Endothelial cell of umbilical vein (primary cell): ENCODE data around the gene GTF3C5. TPM values are rescaled to one million over a fixed set of nuclear protein-coding genes. Genes with fewer than 3 reads are reported as not detected.

Experiments
- BruUV-seq: library from RNA; stranded (reverse); fragments of 400-500 nt; replicated peaks from 2 replicates; lab custom pipeline; 2021; lab: Mats Ljungman, UMichigan
- CTCF ChIA-PET: fragments of 300-600, 350-600 bp; sonication (Branson Sonifier 250); formaldehyde crosslinking; loops from one replicate; lab custom pipeline; 2021; ENCODE audit warnings: antibody characterized with exemption, inconsistent platforms; lab: Charles Lee
- POLR2A ChIA-PET: fragments of 300-600, 350-600 bp; sonication (Branson Sonifier 250); formaldehyde crosslinking; loops from one replicate; lab custom pipeline; 2021; ENCODE audit warnings: antibody characterized with exemption, inconsistent platforms; lab: Charles Lee
- DNase-seq: peaks from one replicate; pipeline ENCODE4 v3.0.0-alpha.2; 2011; ENCODE audit warnings: low read depth, low spot score
- FAIRE-seq: peaks from 2 replicates; lab custom pipeline; 2011; peaks lifted over from hg19 to GRCh38; lab: Jason Lieb, UNC
- H2AFZ ChIP-seq: 2 replicates; pipeline ENCODE4 v1.6.0; 2012; ENCODE audit warnings: low read depth, low read length, control low read depth, inconsistent platforms
- H3K27ac ChIP-seq: 2 replicates; pipeline ENCODE4 v1.5.1; 2011; ENCODE audit warnings: low read depth, mild to moderate bottlenecking, control low read depth, low read length, moderate library complexity; ENCODE audit not compliant: insufficient read depth
- H3K27me3 ChIP-seq, 2 experiments: 2 replicates each; pipeline versions ENCODE4 v1.6.0 to v1.6.1; 2011; ENCODE audit warnings: low read length in 2 of 2, mixed read lengths in 1 of 2; ENCODE audit not compliant: control insufficient read depth in 2 of 2, insufficient read depth in 2 of 2
- H3K36me3 ChIP-seq, 2 experiments: 2 replicates in 1 of 2; 3 replicates in 1 of 2; pipeline ENCODE4 v1.5.1; 2011; ENCODE audit warnings: low read length in 2 of 2, mild to moderate bottlenecking in 1 of 2, moderate library complexity in 1 of 2; ENCODE audit not compliant: control insufficient read depth in 2 of 2, insufficient read depth in 2 of 2; ENCODE audit errors: extremely low read depth in 1 of 2
- H3K4me1 ChIP-seq: 3 replicates; pipeline ENCODE4 v1.5.1; 2011; ENCODE audit warnings: mild to moderate bottlenecking, low read length; ENCODE audit not compliant: control insufficient read depth, insufficient read depth; ENCODE audit errors: extremely low read depth
- H3K4me2 ChIP-seq: 2 replicates; pipeline ENCODE4 v1.6.1; 2011; ENCODE audit warnings: low read length, control low read depth, mixed read lengths; ENCODE audit not compliant: insufficient read depth
- H3K4me3 ChIP-seq, 3 experiments: fragments of 200-600 bp in 1 of 3; sonication (generic), shearing (Covaris generic) in 1 of 3; replicated peaks in 1 of 3; 2 replicates each; pipeline ENCODE4 v1.5.1; 2011 to 2016; ENCODE audit warnings: control low read depth in 3 of 3, low read length in 3 of 3, mild to moderate bottlenecking in 2 of 3, inconsistent platforms in 1 of 3, low read depth in 1 of 3, moderate library complexity in 1 of 3; ENCODE audit not compliant: insufficient read depth in 1 of 3
- H3K79me2 ChIP-seq: 2 replicates; pipeline ENCODE4 v1.6.0; 2012; ENCODE audit warnings: low read length, inconsistent platforms; ENCODE audit not compliant: control insufficient read depth, insufficient read depth
- H3K9ac ChIP-seq: replicated peaks from 2 replicates; pipeline ENCODE3; 2011; ENCODE audit warnings: low read length, control low read depth; ENCODE audit not compliant: insufficient read depth; ENCODE audit errors: extremely low read depth
- H3K9me1 ChIP-seq: replicated peaks from 3 replicates; pipeline ENCODE4 v1.6.0; 2011; ENCODE audit warnings: mild to moderate bottlenecking, low read length; ENCODE audit not compliant: control insufficient read depth, insufficient read depth; ENCODE audit errors: extremely low read depth
- H3K9me3 ChIP-seq: replicated peaks from 2 replicates; pipeline ENCODE4 v1.5.1; 2012; ENCODE audit warnings: low read length, inconsistent platforms; ENCODE audit not compliant: control insufficient read depth, insufficient read depth
- H4K20me1 ChIP-seq: replicated peaks from 2 replicates; pipeline ENCODE3; 2011; ENCODE audit warnings: mild to moderate bottlenecking, low read length; ENCODE audit not compliant: control insufficient read depth, insufficient read depth; ENCODE audit errors: extremely low read depth
- EZH2 ChIP-seq: IDR thresholded peaks from 2 replicates; pipeline ENCODE4 v1.6.1; 2012; ENCODE audit warnings: borderline replicate concordance, low read depth, mild to moderate bottlenecking, moderate library complexity, low read length, inconsistent platforms; ENCODE audit not compliant: severe bottlenecking
- FOS ChIP-seq: IDR thresholded peaks from 2 replicates; pipeline ENCODE4 v1.6.1; 2011; ENCODE audit warnings: mild to moderate bottlenecking, low read length, moderate library complexity, borderline replicate concordance; ENCODE audit not compliant: insufficient read depth
- GATA2 ChIP-seq: IDR thresholded peaks from 2 replicates; pipeline ENCODE4 v1.7.0; 2011; ENCODE audit warnings: low read depth, mild to moderate bottlenecking, moderate library complexity, mixed read lengths, low read length; ENCODE audit not compliant: insufficient read length, insufficient read depth
- JUN ChIP-seq: IDR thresholded peaks from 2 replicates; pipeline ENCODE4 v1.6.1; 2011; ENCODE audit warnings: borderline replicate concordance, low read depth; ENCODE audit not compliant: insufficient read length, insufficient read depth
- MYC ChIP-seq: IDR thresholded peaks from one replicate; pipeline ENCODE4 v1.6.1; 2011; ENCODE audit warnings: mild to moderate bottlenecking, low read depth, low read length
- POLR2A ChIP-seq: IDR thresholded peaks from 2 replicates; pipeline ENCODE4 v1.6.1; 2012; ENCODE audit warnings: low read depth, mild to moderate bottlenecking, control low read depth, low read length
- POLR2AphosphoS5 ChIP-seq: IDR thresholded peaks from 2 replicates; pipeline ENCODE4 v1.6.1; 2012; ENCODE audit warnings: low read depth, mild to moderate bottlenecking, control low read depth, low read length, moderate library complexity; ENCODE audit not compliant: insufficient read depth
- dilution Hi-C: fragments of 300-500 bp; cut with MboI; formaldehyde crosslinking; loops from one replicate; pipeline ENCODE4 v1.15.0; 2019; ENCODE audit warnings: low sequenced_read_pairs; ENCODE audit not compliant: extremely low pct_ligation_motif_present
- intact Hi-C: fragments of 100-400 bp; cut with micrococcal nuclease; formaldehyde crosslinking; loops from one replicate; pipeline ENCODE4 v1.10.0; 2022
- polyA plus RNA-seq, 4 experiments: library from polyadenylated mRNA; depleted of rRNA in 3 of 4; stranded (reverse) in 3 of 4; unstranded in 1 of 4; fragments of >200 nt; gene quantifications; 2 replicates each; pipeline versions ENCODE4 v1.2.1 to v1.2.3, GENCODE V29; 2011 to 2012; ENCODE audit warnings: missing spikeins in 1 of 4
- total RNA-seq: library from RNA; stranded (reverse); gene quantifications from 2 replicates; pipeline ENCODE4 v1.2.3, GENCODE V29; 2021
- TF ChIP-seq, protein P1 (sequence below), 2 donors: IDR thresholded peaks; 1 replicate in 1 of 2; 2 replicates in 1 of 2; pipeline ENCODE4 v1.5.1; 2011; ENCODE audit warnings: low read length in 2 of 2, mild to moderate bottlenecking in 2 of 2, moderate library complexity in 2 of 2, control low read depth in 1 of 2, inconsistent platforms in 1 of 2, low read depth in 1 of 2; ENCODE audit not compliant: insufficient read depth in 1 of 2; ENCODE audit errors: extremely low read depth in 1 of 2
- TF ChIP-seq, protein P2 (sequence below): IDR thresholded peaks from 2 replicates; pipeline ENCODE4 v1.6.1; 2011; ENCODE audit not compliant: insufficient read depth, insufficient read length

The GTF3C5 gene
- total and polyA plus RNA-seq, 2 donors (not counting 3 experiments of a cell fraction or from before 2014, with no cell fraction given): 65.6 to 73.8 TPM

DNA sequence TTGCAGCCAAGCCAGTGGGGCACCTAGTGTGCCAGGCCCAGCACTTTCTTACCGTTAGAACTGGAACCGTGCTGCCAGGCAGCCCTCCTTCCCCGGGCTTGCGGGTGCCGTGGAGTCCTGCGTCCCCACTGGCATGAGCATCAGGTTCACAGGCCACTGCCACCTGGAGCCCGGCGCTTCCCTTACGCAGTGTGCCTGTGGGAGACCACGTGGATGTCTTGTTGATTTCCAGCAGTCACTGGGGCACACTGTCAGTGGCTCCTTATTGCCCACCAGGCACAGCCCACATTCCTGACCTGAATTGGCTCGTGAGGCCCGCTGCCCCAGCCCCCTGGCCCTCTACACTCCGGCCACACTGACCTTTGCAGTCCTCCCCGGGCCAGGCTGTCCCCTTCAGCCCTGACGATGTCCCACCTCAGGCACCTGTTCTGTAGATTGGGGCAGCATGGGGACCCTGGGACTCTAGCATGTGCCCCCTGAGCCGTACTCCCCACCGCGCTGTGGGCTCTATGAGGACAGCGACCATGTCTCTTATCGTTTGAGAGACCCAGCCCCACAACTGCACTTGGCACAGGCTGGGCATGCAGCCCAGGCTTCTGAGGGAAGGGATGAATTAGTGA is 20.6 kb downstream of the GTF3C5 start:
- Histone ChIP-seq H3K27me3 (no peaks in the 10 kb centered on the region), H3K4me2 (no peak overlapping the region), H2AFZ (no peak overlapping the region), H3K9me1 (no peaks in the 10 kb centered on the region), H4K20me1 (no peaks in the 10 kb centered on the region), H3K9me3 (no peaks in the 10 kb centered on the region), H3K36me3 (peaks cover 0 to 46% of the 10 kb centered on the region in 2 experiments), H3K9ac (no peak overlapping the region), H3K27ac (no peak overlapping the region), H3K79me2 (no peaks in the 10 kb centered on the region), H3K4me1 (no peaks in the 10 kb centered on the region), H3K4me3 (no peak overlapping the region)
- intact Hi-C loops (no loop called here), dilution Hi-C loops (no loop called here)
- ChIA-PET POLR2A (no interaction called here), CTCF (interaction anchor here (0.6 to 3.4 kb wide), 2 partner anchors 93 to 98 kb away, joined by 3 to 17 read pairs; no protein-coding TSS in a partner anchor)
- DNase-seq (no peak), FAIRE-seq (no peak)
- BruUV-seq: no TSS peak
- TF ChIP-seq POLR2A (no peak), POLR2AphosphoS5 (no peak), FOS (no peak), MYC (no peak)

DNA sequence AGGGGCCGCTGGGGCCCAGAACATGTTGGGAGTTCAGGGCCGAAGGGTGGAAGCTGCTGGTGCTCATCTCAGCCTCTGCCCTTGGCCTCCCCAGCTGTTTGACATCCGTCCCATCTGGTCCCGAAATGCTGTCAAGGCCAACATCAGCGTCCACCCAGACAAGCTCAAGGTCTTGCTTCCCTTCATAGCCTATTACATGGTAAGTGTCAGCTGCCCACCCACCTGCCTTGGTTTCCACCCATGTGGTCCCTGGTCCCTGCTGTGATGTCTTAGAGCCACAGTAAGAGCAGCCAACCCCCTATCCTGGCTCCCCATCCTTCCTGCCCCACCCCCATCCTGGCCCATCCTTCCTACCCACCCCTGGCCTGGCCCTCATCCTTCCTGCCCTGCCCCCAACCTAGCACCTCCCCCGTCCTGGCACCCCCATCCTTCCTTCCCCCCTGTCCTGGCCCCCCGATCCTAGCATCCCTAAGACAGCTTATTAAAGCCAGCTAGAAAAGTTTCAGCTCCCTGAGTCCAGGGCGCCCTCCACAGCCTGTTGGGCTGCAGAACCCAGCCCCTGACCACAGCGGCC is 21.3 kb downstream of the GTF3C5 start:
- Histone ChIP-seq H3K4me1 (no peaks in the 10 kb centered on the region), H3K4me3 (no peak overlapping the region), H3K36me3 (peaks cover 0 to 41% of the 10 kb centered on the region in 2 experiments), H4K20me1 (no peaks in the 10 kb centered on the region), H3K27ac (no peak overlapping the region), H3K79me2 (no peaks in the 10 kb centered on the region), H3K9ac (no peak overlapping the region), H3K9me3 (no peaks in the 10 kb centered on the region), H3K9me1 (no peaks in the 10 kb centered on the region), H3K4me2 (no peak overlapping the region), H2AFZ (no peak overlapping the region), H3K27me3 (no peaks in the 10 kb centered on the region)
- DNase-seq (no peak), FAIRE-seq (no peak)
- BruUV-seq: no TSS peak
- dilution Hi-C loops (no loop called here), intact Hi-C loops (no loop called here)
- no peak for TF ChIP-seq POLR2A
- TF ChIP-seq, protein P1, sequence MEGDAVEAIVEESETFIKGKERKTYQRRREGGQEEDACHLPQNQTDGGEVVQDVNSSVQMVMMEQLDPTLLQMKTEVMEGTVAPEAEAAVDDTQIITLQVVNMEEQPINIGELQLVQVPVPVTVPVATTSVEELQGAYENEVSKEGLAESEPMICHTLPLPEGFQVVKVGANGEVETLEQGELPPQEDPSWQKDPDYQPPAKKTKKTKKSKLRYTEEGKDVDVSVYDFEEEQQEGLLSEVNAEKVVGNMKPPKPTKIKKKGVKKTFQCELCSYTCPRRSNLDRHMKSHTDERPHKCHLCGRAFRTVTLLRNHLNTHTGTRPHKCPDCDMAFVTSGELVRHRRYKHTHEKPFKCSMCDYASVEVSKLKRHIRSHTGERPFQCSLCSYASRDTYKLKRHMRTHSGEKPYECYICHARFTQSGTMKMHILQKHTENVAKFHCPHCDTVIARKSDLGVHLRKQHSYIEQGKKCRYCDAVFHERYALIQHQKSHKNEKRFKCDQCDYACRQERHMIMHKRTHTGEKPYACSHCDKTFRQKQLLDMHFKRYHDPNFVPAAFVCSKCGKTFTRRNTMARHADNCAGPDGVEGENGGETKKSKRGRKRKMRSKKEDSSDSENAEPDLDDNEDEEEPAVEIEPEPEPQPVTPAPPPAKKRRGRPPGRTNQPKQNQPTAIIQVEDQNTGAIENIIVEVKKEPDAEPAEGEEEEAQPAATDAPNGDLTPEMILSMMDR (IDR thresholded peaks at IDR 0.05; ENCODE audit: extremely low read depth in 1 of 2, insufficient read depth in 1 of 2, low read depth in 1 of 2, low read length in 2 of 2): no peak
- TF ChIP-seq MYC: no peak
- TF ChIP-seq GATA2: no peak
- no peak for TF ChIP-seq JUN
- TF ChIP-seq, protein P2, sequence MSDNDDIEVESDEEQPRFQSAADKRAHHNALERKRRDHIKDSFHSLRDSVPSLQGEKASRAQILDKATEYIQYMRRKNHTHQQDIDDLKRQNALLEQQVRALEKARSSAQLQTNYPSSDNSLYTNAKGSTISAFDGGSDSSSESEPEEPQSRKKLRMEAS: no peak
- no peak for TF ChIP-seq FOS
- no peak for TF ChIP-seq EZH2
- ChIA-PET POLR2A (no interaction called here), CTCF (interaction anchor here (3.4 kb wide), 1 partner anchor 92 kb away, joined by 17 read pairs; no protein-coding TSS in a partner anchor)
